ENCODE data around the gene OR7C1. TPM values are rescaled to one million over a fixed set of nuclear protein-coding genes. Genes with fewer than 3 reads are reported as not detected.
A peak's percentile ranks its signal among the peaks of the same experiment; 100 is the strongest.

The OR7C1 gene
- total RNA-seq (under 1 TPM in 3 of 10 donors, not detected in 7; 0.02 to 0.06 (median 0.02) TPM), polyA plus RNA-seq (under 1 TPM; 0.01 to 0.07 TPM)
- long read RNA-seq, donor 1 = 0 reads
- long read RNA-seq, donor 2 = 0 reads
- long read RNA-seq, donor 3 = 0 reads

- Histone ChIP-seq H3K27ac (peak within 1 kb of the TSS in 2 of 10 donors; percentile 9 to 49), H3K9me3 (peaks cover 0 to 11% (median 0%) of the 10 kb centered on the region in 11 donors), H3K27me3 (peaks cover 0 to 7% (median 5%) of the 10 kb centered on the region in 7 donors), H3K36me3 (no peaks in the 10 kb centered on the region), H3K4me1 (no peaks in the 10 kb centered on the region), H3K4me3 (no peak within 1 kb of the TSS)
- no peak for TF ChIP-seq CTCF (IDR thresholded peaks at IDR 0.05)
- DNase-seq (no peak), ATAC-seq (peak in 5 of 8 donors; percentile 22 to 69 (median 57))
- intact Hi-C loops (cut with DNase I) = no loop called here
- WGBS, 2 donors = 8 to 14% methylated on average over 1 of the region's 1 CpG
These were observed at the start of gene OR7C1, which contains the start of gene OR7A5 for GRCh38 chr19:14835011-14835410. OR7C1 (minus strand) TSS chr19:14835185; CDS start chr19:14800136, 35,049 bp downstream. OR7A5 (minus strand) TSS chr19:14835185; CDS start chr19:14828241, 6,944 bp downstream.

- H3K27me3 ChIP-seq = peaks cover 0 to 20% (median 7%) of the 10 kb centered on the region in 7 donors
- H3K4me3 ChIP-seq = no peak overlapping the region
- no peak overlapping the region for H3K27ac ChIP-seq
- peaks cover 0 to 8% (median 0%) of the 10 kb centered on the region in 11 donors for H3K9me3 ChIP-seq
- ATAC-seq (no peak), DNase-seq (no peak)
- intact Hi-C loops (cut with DNase I) = loop anchor here in 1 of 10 donors (10.0 kb wide), 1 partner anchor 283 kb away; no protein-coding TSS in a partner anchor
- peak in 8 of 9 donors; percentile 19 to 54 (median 40) for TF ChIP-seq CTCF (IDR thresholded peaks at IDR 0.05)
- 75 to 81% methylated on average over 4 of the region's 4 CpGs for WGBS, 2 donors
- no peaks in the 10 kb centered on the region for H3K36me3 ChIP-seq
- no peaks in the 10 kb centered on the region for H3K4me1 ChIP-seq
These were observed 36.7 kb upstream of the OR7C1 start for GRCh38 chr19:14871619-14872230.

- Histone ChIP-seq H3K27me3 (peaks cover 0 to 18% (median 6%) of the 10 kb centered on the region in 7 donors), H3K36me3 (no peaks in the 10 kb centered on the region), H3K9me3 (peaks cover 0 to 13% (median 0%) of the 10 kb centered on the region in 11 donors), H3K27ac (no peak overlapping the region), H3K4me1 (no peaks in the 10 kb centered on the region), H3K4me3 (no peak overlapping the region)
- ATAC-seq (no peak), DNase-seq (no peak)
- intact Hi-C loops (cut with DNase I) = no loop called here
- 59 to 64% methylated on average over 5 of the region's 5 CpGs for WGBS, 2 donors
- TF ChIP-seq CTCF (IDR thresholded peaks at IDR 0.05) = no peak
These were observed 33.5 kb upstream of the OR7C1 start for GRCh38 chr19:14868497-14868896.

- H3K4me1 ChIP-seq = no peaks in the 10 kb centered on the region
These were observed 13.8 kb upstream of the OR7C1 start, which contains the start of gene OR7A10 for GRCh38 chr19:14848822-14849221. OR7A10 (minus strand) TSS chr19:14848922; CDS start chr19:14841877, 7,045 bp downstream.

More at GRCh38 chr19:14848822-14849221, 13.8 kb upstream of the OR7C1 start, which contains the start of gene OR7A10:
- intact Hi-C loops (cut with DNase I) = no loop called here
- Histone ChIP-seq H3K36me3 (no peaks in the 10 kb centered on the region), H3K4me3 (no peak within 1 kb of the TSS), H3K27ac (no peak within 1 kb of the TSS), H3K27me3 (peaks cover 0 to 14% (median 0%) of the 10 kb centered on the region in 7 donors), H3K9me3 (no peaks in the 10 kb centered on the region)
- no peak for DNase-seq
- TF ChIP-seq CTCF (IDR thresholded peaks at IDR 0.05) = no peak
- 73 to 77% methylated on average over 5 of the region's 5 CpGs for WGBS, 2 donors
- no peak for ATAC-seq

Data from heart right ventricle (tissue), 16 donors.